ENCODE results near the gene SCML2. TPM values are rescaled to one million over a fixed set of nuclear protein-coding genes. Genes with fewer than 3 reads are reported as not detected.
"Not testable (repeated sequence)": the region's sequence is repeated elsewhere in the genome, so short reads cannot be mapped to it uniquely, and the experiment has no call there.

The SCML2 gene
- total RNA-seq, 1 donor from 2014 or later: 0.64 TPM

DNA sequence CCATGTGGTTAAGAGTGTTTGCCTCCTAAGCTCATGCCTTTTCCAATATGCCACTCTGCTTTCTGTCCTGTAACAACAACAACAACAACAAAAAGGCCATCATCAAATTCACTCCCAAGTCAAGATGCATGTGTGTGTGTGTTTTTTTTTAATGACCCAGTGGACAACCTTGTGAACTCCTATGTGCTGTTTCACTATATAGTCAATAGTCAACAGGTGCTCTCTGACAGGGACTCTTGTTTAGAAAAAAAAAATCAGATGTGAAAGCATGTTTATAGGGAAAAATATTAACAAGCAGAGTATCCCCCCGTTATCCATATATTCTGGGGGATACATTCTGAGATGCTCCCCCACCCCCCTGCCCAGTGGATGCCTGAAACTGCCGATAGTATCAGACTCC, 83.2 kb downstream of the SCML2 start:
- no peak for ATAC-seq

DNA sequence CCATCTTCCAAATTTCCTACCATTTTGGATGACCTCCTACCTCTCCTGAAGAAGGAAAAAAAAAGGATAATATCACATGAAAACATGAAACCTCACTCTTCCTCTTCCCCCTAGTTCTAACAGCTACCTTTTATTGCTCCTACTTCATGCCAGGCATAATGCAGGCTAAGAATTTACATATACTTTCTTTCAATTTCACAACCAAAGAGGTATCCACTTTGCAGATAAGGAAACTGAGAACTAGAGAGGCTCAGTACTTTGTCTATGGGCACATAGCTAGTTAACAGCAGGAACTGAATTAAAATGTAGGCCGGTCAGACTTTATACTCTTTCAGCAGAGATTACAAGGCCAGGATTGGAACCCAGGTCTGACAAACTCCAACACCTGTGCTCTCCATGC, 99.4 kb downstream of the SCML2 start:
- no peak for ATAC-seq

DNA sequence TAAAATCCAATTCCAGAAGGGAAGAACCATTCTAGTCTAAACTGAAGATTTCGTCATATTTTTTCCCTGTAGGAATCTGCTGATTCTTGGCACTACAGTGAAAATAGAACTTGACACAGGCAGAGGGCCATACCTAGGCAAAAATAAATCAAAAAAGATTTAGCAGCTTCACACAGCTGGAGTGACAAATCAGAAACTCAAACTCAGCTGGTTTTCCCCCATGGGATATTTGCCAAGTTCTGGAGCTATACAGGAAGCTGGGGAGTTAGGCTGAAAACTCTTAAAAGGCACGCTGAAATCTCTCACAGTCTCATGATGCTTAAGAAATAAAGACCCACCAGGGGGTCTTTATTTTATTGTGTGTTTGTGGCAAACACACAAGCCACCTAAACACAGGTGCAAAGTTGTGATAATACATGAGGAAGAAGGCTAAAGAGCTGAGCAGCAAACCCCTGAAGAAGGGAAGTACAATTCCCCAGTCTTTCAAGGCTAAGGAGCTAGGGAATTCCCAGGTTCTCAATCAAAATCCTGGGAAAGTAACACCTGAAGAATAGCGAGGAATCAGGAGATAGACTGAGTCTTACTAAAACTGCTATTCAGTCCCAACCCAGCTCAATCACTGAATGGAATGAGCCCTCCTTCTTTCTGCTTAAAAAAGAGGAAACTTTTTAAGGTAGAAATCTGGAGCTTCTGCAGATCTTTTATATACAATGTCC, 101.7 kb downstream of the SCML2 start:
- ATAC-seq: no peak

DNA sequence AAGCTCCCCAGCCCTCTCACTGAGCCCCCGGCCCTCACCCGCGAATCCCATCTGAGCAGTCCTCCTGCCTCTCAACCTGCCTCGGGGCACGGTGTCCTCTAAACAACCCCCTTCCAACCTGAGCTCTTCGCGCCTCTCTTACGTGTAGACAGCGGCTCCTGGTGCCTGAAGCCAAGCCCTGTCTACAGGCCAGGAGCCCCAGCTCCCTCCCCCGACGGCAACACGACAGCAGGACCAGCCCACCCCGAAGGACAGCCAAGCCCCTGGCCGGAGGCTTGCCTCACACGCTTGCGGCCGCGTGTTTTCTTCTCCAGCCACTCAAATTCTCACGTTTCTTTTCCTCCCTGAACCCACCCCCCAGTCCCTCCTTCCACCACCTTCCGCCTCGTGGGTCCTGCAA, 124.8 kb downstream of the SCML2 start:
- ATAC-seq: not testable (repeated sequence)

DNA sequence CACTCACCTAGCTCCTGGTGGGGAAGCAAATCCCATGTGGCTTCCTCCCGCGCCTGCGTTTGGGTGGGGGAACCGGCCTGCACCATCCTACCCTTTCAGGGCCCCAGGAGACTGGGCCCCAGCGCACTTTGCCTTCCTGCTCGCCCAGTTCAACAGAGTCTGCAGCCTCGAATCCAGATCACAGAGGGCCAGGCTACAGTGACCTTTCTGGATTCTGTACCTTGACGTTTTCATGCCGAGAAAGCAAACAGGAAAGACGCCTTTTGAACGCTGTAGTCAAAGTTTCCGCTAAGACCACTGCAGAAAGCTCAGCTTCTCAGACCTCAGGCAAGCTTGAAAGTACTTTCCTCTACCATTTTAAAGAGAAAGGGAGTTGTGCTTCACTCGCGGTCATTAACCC, 126.4 kb downstream of the SCML2 start:
- ATAC-seq: no peak

DNA sequence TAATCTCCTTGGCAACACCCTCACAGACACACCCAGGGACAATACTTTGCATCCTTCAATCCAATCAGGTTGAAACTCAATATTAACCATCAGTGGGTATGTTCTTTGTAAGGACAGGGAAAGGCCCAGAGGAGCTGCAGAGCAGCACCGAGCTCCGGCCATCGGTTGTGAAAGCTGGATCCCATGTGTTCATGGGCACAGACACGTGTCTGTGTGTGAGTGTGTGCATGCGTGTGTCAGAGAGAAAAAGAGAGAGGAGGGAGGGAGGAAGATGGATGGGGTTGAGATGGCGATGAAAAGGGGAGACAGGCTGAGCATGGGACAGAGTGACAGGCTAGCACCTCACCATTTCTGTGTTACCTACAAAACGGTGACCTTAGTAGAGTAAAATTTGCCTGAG, 127.0 kb downstream of the SCML2 start:
- no peak for ATAC-seq

DNA sequence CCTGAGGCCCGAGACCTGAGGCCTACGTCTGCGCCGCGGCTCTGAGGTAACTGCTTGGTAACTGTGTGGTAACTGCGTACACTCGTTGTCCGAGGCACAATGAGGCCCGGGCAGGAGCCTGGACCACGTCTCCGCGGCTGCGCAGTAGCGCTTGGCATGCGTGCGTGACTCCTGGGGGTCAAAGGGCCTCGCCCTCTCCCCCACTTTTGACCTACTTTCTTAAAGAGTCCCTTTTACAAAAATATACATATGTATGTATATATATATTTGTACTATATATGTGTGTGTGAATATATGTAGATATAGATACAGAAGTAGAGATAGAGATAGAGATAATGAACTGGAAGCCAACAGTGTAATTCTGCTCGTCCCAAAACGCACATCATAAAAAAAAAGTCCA, 133.7 kb downstream of the SCML2 start, which contains the start of gene BEND2:
TSS of gene BEND2 (minus strand) at position 101 of the 400 bp plus-strand sequence. CDS start 136 bp downstream, outside the sequence.
- no peak for ATAC-seq

DNA sequence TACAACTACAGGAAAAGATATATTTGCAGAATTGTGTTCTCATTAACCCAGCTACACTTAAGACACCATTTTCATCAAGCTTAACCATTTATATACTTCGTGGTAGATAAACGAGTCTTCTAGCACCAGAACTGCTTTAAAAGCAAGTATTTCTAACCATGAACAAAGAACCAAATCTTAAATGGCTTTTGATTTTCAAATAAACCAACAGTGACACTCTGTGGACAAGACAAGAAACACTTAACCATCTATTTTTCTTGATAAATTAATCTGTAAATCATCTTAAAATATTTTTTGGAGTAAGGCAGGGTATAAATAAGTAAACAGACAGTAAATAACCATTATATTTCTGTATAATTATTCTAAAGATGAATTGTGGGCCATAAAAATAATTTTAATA, 144.0 kb downstream of the SCML2 start:
- ATAC-seq: no peak

DNA sequence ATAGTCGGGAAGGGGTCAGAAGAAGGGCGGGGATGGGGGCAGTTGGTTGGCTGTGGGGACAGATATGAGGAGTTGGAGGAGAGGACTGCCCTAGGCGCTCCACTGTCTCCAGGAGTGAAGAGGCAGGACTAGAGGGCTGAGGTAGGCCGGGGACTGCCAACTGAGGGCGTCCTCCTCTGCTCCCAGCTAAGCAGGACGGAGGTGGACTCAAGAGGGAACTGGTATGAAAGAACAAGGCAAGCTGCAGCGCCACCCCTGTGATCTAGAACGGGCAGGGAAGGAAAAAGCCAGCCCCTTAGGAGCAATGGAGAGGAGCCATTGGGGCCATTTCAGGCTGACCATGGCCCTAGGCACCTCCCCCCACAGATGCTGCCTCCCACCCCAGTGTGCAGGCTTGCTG, 147.8 kb downstream of the SCML2 start:
- no peak for ATAC-seq

DNA sequence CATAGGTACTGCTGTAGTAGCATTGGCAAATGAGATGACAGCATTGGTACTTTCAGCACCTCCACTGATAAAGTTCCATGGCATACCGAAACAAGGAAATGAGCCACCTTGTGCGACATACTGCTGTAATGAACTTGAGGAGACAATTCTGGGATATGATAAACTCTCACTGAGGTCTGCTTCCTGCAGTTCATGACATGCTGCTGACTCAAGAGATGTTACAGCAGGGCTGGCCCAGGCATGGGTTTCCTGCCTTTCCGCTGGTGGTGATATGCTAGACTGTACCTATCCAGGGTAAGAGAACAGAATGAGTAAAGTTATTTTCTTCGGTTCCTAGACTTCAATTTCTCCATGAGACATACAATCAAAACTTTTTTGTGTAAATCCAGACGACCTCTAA, 150.9 kb downstream of the SCML2 start:
- no peak for ATAC-seq

DNA sequence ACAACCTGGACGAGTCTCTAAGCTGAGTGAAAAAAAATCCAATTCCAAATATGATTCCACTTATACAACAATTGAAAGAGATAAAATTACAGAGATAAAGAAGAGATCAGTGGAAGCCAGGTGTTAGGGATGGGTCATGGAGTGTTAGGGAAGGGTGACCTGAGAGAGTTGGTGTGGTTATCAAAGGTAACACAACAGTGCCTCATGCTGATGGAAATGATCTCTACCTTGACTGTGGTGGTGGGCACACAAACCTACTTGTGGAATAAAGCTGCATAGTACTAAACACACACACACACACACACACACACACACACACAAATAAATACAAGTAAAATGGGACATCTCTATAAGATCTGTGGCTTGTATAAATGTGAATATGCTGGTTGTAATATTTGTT, 159.8 kb downstream of the SCML2 start:
- ATAC-seq: no peak

Other genes starting within 250 kb of the SCML2 start
- not detected for gene BEND2, start 133.8 kb downstream of the SCML2 start, total RNA-seq
- gene CDKL5, start 70.9 kb upstream of the SCML2 start, total RNA-seq: 8.7 TPM

All from esophagus mucosa (tissue), 1 donor.